GM19238 (cell line): ENCODE measurements around the gene PXDC1.
"Not testable (repeated sequence)": the region's sequence is repeated elsewhere in the genome, so short reads cannot be mapped to it uniquely, and the experiment has no call there.

Source experiments
- DNase-seq: peaks from one replicate; pipeline ENCODE4 v3.0.0; 2011; ENCODE audit warnings: low spot score; ENCODE audit not compliant: insufficient read length

The PXDC1 gene

DNA sequence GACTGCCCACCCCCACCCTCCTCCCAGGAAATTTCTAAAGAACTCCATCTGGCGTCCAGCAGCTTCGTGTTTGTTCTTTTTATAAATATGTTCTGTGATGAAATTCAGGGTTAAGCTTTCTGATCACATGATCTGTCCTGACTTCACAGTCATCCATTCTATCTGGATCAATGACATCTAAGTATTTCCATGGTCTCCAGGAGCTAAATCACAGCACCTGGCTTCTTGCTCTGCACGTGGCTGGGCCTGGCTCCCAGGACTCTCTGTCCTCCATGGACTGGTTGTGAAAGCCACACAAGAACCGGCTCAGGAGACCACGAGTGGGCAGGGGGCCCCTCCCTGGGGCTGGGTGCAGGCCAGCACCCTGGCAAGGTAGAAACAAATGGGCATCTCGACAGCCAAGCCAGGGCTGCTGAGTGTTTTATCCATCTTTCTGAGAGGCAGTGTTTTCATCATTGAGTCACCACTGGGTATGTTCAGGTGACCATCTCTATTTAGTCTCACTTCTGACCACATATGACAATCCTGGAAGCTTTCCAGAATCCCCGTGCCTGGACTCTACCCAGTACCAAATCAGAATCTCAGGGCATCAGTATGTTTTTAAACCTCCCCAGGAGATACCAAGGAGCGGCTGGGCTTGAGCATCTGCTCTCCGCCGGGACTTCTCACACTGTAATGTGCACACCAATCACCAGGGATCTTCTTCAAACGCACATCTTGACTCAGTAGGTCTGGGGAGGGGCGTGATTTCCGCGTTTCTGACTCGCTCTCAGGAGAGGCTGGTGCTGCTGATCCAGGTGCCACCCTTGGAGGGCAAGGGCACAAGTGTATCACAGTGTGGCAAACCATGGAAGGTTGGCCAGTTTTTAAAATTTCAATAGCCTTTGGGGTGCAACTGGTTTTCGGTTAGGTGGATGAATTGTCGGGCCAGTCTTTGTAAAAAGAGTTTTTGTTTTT, 31.6 kb upstream of the PXDC1 start:
- DNase-seq = no peak

GRCh38 chr6:3781504-3781903, 30.0 kb upstream of the PXDC1 start:
- no peak for DNase-seq

GRCh38 chr6:3779574-3779849, 28.0 kb upstream of the PXDC1 start:
- no peak for DNase-seq

DNA sequence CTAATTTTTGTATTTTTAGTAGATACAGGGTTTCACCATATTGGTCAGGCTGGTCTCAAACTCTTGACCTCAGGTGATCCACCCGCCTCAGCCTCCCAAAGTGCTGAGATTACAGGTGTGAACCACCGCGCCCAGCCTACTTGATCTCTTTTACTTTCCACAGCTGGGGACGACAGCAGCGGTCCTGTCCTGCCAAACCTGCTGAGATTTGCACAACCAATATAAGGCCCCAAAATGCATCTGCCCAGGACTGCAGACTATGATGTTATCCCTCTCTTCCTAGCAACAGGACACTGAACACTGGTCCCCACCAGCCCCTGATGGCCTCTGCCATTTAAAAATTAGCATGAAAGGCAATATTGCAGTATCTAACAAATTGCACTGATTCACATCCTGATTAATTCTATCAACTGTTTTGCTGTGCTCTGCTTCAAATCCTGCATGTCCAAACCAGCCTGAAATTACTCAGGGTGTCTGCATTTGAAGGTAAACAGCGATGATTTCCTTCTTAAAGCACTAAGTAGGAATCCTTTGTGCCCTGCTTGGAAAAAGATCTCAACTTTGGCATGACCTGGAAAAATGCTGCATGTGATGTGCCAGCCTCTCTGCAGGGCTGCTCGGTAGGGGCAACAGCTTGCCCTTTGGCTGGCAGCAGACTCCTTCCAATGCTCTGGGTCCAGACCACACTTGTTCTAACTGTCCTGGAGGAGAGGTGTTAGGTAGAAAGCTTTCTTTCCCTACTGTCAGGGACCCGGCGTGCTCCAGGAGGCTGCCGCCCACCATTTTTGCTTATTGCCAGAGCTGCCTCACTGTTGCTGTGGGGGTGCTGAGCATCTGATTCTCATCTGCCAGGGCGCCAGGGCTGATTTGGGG, 27.4 kb upstream of the PXDC1 start:
- DNase-seq = no peak

DNA sequence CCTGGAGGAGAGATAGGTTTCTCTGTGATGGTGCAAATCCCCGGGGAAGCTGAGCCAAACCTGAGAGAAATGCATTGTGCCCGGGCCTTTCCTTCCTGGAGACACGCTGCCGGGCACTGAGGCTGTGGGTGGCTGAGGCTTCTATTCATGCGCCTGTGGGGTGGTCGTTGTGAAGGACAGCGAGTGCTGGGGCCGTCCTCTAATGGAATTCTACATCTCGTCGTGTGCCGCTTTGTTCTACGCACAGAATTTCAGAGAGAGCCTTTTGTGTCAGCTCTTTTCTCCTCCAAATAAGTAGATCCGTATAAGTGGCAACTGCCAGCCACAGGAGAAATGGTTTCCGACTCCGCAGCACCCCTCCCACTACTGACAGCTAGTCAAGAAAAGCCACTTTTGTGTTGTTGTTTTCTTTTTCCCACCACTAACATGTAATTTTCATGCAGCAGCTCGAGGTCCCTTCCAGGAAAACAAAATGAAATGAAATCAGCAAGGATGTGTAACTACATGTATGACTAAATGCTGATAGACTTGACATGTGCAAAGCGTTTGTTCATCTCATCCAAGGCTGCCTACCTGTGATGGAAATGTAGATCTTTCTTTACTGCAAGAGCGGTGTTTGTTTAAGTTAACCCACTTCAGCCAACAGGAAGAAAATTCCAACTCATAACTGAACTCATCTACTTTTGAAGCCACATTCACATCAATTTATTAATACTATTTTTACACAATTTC, 26.4 kb upstream of the PXDC1 start:
- no peak for DNase-seq

DNA sequence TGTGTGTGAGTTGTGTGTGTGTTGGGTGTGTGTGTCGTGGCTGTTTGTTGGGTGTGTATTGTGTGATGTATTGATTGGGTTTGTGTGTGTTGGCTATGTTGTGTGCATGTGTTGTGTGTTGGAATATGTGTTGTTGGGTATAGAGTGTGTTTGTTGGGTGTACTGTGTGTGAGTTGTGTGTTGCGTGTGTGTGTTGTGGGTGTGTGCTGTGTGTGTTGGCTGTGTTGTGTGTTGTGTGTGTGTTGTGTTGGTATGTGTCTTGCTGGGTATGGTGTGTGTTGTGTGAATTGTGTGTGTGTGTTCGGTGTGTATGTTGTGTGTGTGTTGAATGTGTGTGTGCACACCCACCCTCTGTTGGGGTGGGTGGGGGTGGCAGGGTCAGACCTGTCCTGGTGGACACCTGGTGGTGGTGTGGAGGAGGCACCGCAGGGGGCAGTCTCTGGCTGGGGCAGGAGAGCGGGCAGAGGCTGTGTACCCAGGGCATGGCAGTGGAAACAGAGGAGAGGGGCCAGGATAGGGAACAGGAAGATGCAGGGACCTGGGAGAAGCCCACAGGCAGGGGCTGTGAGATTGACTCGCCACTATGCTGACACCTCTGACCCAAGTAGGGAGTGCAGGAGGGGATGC, 25.5 kb upstream of the PXDC1 start:
- DNase-seq = no peak

DNA sequence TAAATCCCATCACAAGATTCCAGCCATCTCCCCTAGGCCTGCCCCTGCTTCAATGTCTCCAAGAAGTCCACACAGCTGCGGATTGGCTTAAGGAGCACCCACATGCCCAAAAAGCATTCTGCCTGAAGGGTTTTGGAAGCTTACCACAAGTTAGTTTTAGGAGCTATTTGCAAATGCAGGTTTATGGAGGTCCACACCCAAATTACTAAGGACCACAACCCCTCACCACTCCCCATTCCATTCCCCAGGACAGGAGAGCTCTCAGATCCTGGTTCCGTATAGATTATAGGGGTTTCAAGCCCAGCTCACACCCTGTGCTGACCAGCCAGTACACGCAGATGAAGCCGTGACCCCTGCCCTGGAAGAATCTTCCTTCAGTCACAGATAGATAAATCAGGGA, 24.3 kb upstream of the PXDC1 start:
- DNase-seq = no peak

DNA sequence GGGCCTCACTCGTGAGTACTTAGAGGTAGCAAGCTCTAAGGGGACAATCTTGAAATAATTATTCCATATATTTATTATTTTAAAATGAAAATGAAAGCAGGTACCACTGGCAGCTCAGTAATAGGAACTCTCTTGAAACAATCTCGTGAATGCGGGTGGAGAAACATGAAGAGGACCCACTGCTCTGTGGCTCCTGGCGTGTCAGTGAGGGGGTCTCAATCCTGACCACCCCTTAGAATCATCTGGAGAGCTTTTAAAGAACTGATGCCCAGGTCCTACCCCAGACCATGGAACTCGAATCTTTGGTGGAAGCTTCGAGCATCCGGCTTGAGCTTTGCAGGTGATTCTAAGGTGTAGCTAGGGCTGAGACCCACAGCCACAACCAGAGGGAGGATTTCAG, 23.9 kb upstream of the PXDC1 start:
- no peak for DNase-seq

- no peak for DNase-seq
Measured at GRCh38 chr6:3773678-3774298, 22.3 kb upstream of the PXDC1 start.

GRCh38 chr6:3772127-3772999, 20.9 kb upstream of the PXDC1 start:
- not testable (repeated sequence) for DNase-seq

DNA sequence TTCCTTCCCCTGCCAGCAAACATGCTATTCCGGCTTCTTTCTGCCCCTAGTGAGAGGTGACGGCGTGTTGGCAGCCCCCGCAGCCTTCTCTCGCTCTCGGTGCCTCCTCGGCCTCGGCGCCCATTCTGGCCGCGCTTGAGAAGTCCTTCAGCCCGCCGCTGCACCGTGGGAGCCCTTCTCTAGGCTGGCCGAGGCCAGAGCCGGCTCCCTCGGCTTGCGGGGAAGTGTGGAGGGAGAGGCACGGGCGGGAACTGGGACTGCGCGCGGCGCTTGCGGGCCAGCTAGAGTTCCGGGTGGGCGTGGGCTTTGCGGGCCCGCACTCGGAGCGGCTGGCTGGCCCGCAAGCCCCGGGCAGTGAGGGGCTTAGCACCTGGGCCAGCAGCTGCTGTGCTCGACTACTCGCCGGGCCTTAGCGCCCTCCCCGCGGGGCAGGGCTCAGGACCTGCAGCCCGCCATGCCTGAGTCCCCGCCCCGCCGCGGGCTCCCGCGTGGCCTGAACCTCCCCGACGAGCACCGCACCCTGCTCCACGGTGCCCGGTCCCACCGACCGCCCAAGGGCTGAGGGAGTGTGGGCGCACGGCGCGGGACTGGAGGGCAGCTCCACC, 20.0 kb upstream of the PXDC1 start:
- no peak for DNase-seq

DNA sequence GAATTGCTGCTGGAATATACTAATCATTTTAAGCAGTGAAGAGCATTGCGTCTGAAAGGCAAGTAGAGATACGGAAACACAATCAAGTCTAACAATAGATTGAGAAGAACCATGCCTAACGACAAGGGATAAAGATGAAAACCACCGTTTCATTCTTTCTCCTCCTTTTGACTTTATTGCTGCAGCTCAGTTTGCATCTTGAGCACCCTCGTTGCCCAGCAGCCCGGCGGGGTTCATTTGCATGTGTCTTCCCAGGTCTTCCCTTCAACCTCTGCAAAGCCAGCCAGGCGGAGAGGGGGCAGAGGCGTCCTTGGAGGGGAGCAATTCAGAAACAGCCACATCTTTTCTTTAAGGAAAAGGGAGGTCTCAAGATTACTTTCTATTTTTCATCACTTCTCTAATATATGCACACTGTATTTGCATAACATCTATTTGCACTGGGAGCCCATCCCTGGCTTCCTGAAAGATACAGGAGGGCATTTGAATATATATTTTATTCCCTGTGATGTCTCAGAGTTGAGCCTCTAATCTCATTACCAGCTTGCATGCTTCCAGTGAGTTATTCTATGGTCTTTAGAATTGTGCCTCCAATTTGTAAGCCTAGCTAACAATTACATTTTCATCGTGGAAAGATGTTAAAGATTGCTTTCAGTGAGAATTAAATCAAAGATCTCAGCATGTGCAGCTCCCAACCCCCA, 18.7 kb upstream of the PXDC1 start:
- DNase-seq = no peak

DNA sequence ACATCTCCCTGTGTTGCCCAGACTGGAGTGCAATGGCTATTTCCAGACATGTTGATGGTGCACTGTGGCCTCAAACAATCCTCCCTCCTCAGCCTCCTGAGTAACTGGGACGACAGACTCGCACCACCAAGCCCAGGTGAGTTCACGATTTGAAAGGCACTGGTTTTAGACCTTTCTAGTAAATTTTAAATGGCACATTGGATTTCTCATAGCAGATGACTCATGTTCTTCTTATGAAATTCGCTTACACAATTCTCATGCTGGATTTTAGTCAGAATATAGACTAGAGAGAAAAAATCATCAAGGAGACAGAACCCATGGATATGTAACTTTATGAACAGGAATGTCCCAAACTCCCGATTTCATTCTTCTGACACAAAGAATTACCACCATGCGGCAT, 18.1 kb upstream of the PXDC1 start:
- no peak for DNase-seq

GRCh38 chr6:3768502-3768901, 17.0 kb upstream of the PXDC1 start:
- no peak for DNase-seq

- not testable (repeated sequence) for DNase-seq
Measured at GRCh38 chr6:3767483-3767882, 16.0 kb upstream of the PXDC1 start.

GRCh38 chr6:3766214-3766613, 14.7 kb upstream of the PXDC1 start:
- no peak for DNase-seq

DNA sequence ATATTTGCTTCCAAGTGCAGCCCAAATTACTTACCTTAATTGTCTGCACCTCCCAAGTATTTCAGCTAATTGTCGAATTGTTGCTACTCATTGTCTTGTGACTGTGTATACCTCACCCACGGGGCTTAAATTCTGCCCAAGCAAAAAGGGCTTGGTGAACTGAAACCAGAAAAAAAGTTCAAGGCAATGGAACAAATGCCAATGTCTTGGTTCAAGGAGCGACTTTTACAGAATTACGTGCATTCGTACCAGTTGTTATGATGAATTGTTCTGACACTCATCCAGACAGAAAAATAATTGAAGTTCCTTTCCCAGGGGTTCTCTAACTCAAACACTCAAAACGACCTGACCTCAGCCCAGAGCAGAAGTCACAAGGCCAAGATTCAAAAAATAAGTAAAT, 13.9 kb upstream of the PXDC1 start:
- DNase-seq = no peak

- no peak for DNase-seq
Measured at GRCh38 chr6:3764516-3765335, 13.2 kb upstream of the PXDC1 start.
